Hepatocyte (in vitro differentiated cells): Measurements from ENCODE around the gene DLGAP4.

ENCODE experiments used
- CTCF ChIP-seq: fragments of 200-600 bp; sonication (generic); IDR thresholded peaks from 2 replicates; pipeline ENCODE4 v1.5.1; 2016; ENCODE audit warnings: antibody characterized with exemption, mild to moderate bottlenecking; ENCODE audit not compliant: poor library complexity
- EZH2phosphoT487 ChIP-seq: fragments of 200-600 bp; sonication (generic); IDR thresholded peaks from one replicate; pipeline ENCODE4 v1.6.1; 2018; ENCODE audit warnings: antibody characterized with exemption, mild to moderate bottlenecking, low read depth, moderate library complexity; ENCODE audit not compliant: unreplicated experiment, severe bottlenecking

DNA sequence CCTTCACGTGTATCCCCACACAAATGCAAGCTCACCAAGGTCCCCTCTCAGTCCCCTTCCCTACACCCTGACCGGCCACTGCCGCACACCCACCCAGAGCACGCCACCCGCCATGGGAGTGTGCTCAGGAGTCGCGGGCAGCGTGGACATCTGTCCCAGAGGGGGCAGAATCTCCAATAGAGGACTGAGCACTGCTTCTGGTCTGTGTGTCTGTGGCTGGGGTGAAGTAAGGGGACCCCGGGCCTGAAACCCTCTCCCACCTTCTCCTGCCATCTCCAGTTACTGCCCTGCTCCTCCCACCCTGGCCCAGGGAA, 243.4 kb downstream of the DLGAP4 start:
- TF ChIP-seq CTCF = no peak
- no peak for TF ChIP-seq EZH2phosphoT487
